Pancreas (tissue), 10 donors: ENCODE results near the gene MAGI1. TPM values are rescaled to one million over a fixed set of nuclear protein-coding genes. Genes with fewer than 3 reads are reported as not detected.

Experiments used
- ATAC-seq, 4 donors: fragments of 200-7000 bp; cut with Tn5 transposase; one replicate each; pipeline versions ENCODE4 v1.8.0 to v1.9.1; 2020; ENCODE audit warnings: mild to moderate bottlenecking in 4 of 4, moderate library complexity in 4 of 4
- DNase-seq, 6 donors: peaks; one replicate each; pipeline ENCODE4 v3.0.0-alpha.2; 2020
- FAIRE-seq: peaks from 2 replicates; lab custom pipeline; 2012; peaks lifted over from hg19 to GRCh38; lab: Jason Lieb, UNC
- H3K27ac ChIP-seq, 4 donors: fragments of 200-600 bp; sonication (generic); 1 replicate in 3 of 4; 2 replicates in 1 of 4; pipeline versions ENCODE4 v1.5.0 to v1.8.0; 2020
- H3K27me3 ChIP-seq, 4 donors: fragments of 200-600 bp; one replicate each; pipeline ENCODE4 v1.8.0; 2021
- H3K36me3 ChIP-seq, 3 donors: fragments of 200-600 bp; sonication (generic) in 1 of 3; one replicate each; pipeline versions ENCODE4 v1.5.0 to v1.8.0; 2020 to 2021
- H3K4me1 ChIP-seq, 3 donors: fragments of 200-600 bp; one replicate each; pipeline ENCODE4 v1.8.0; 2021
- H3K4me3 ChIP-seq, 4 donors: fragments of 200-600 bp; sonication (generic) in 2 of 4; one replicate each; pipeline versions ENCODE4 v1.5.0 to v1.8.0; 2020 to 2021
- H3K9me3 ChIP-seq, 4 donors: fragments of 200-600 bp; one replicate each; pipeline ENCODE4 v1.8.0; 2021
- CTCF ChIP-seq, 4 donors: fragments of 200-600 bp; sonication (generic) in 3 of 4; IDR thresholded peaks; one replicate each; pipeline versions ENCODE4 v1.5.0 to v1.8.0; 2021; ENCODE audit warnings: antibody characterized with exemption in 4 of 4
- whole genome bisulfite sequencing, 2 donors: extraction: QIAGEN DNeasy Blood & Tissue Kit; methylation state at CpG; one replicate each; pipeline ENCODE4 v1.1.7; 2013; 5-methylcytosine and 5-hydroxymethylcytosine counted together
- intact Hi-C, 3 donors: fragments of 100-400 bp; cut with DNase I; formaldehyde crosslinking; loops; one replicate each; pipeline versions ENCODE4 v1.11.1 to v1.14.2; 2022
- polyA plus RNA-seq, 2 donors: library from polyadenylated mRNA; stranded (reverse); fragments of 200-250 nt; gene quantifications; one replicate each; pipeline ENCODE4 v1.2.3, GENCODE V29; 2013
- total RNA-seq, 6 donors: library from RNA; stranded (reverse); fragmentation: NEBNext Ultra II Directional in 4 of 6; extraction: Animal tissue kit (Norgen Biotek cat#: 25700) in 4 of 6; gene quantifications; one replicate each; pipeline versions ENCODE4 v1.2.1 to v1.2.4, GENCODE V29; 2021 to 2023
- donor health status: healthy with polysubstance abuse.
- donor health status: DM: no; HTN: no; CAD: no; lungs with moderate emphysema.
- donor health status: DM: no; HTN: no; CAD: no.
- donor health status: control.
- donor health status: control.
- donor health status: Bipolar disorder and iron deficiency.
- donor health status: DM: yes; HTN: yes; CAD: no.
- donor health status: DM: no; HTN: no; CAD: no.
- donor health status: DM: no; HTN: no; CAD: no.
- donor health status: DM: yes; HTN: yes; CAD: no.

MAGI1 gene
- total and polyA plus RNA-seq, 8 donors = 19.7 to 45.1 (median 28.0) TPM

DNA sequence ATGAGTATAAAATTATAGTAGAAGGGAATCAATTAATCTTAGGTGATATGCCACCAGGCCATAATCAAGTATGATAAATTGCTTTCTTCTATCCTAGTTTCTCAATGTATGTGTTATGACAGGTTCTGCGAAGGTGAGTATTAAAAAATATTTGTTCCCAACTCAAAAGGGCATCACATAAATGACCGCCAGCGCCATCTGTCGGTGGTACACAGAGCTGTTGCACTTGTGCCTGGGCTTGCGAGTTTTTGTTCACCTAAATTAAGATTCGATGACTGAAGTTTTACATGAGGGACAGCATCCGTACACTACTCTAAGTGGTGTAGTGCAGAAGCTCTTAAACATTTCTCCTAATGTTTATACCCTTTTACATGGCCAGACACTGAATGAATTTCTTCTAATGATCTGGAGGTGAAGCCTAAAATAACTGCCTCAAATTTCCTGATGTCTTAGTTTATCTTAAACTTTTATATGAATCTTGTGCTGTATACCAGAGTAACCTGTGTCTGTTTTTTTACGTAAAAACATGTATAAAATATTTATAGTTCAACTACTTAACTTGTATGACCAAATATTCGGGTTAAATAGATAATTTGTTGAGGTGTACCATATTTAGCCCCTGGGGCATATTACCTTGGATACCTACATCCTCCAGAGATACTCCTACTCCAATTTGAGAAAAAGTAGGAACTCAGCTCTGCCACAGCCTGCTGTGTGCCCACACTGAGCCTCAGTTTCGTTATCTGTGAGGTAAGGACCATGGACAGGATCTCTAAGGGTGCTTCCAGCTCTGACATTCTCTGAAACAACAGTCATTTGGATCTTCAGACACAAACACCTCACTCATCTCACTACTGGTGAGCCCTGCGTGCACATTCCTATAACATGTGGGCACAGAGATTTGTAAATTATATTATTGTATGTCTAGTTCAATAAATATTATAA lies 365.6 kb downstream of the MAGI1 start:
- Histone ChIP-seq H3K27me3 (no peaks in the 10 kb centered on the region), H3K4me3 (no peak overlapping the region), H3K27ac (no peak overlapping the region), H3K4me1 (peaks cover 0 to 3% (median 0%) of the 10 kb centered on the region in 3 donors), H3K36me3 (no peaks in the 10 kb centered on the region), H3K9me3 (no peaks in the 10 kb centered on the region)
- intact Hi-C loops = no loop called here
- TF ChIP-seq CTCF (IDR thresholded peaks at IDR 0.05) = peak; percentile 44 to 57 (median 49)
- ATAC-seq = peak in 3 of 4 donors; percentile 59 to 64 (median 63)
- DNase-seq = peak in 4 of 6 donors; percentile 20 to 82 (median 46)
- FAIRE-seq = no peak
- whole genome bisulfite sequencing, 2 donors = 49 to 61% methylated on average over 11 of the region's 11 CpGs

GRCh38 chr3:65672061-65672460 lies 366.7 kb downstream of the MAGI1 start:
- no peak for TF ChIP-seq CTCF (IDR thresholded peaks at IDR 0.05)

DNA sequence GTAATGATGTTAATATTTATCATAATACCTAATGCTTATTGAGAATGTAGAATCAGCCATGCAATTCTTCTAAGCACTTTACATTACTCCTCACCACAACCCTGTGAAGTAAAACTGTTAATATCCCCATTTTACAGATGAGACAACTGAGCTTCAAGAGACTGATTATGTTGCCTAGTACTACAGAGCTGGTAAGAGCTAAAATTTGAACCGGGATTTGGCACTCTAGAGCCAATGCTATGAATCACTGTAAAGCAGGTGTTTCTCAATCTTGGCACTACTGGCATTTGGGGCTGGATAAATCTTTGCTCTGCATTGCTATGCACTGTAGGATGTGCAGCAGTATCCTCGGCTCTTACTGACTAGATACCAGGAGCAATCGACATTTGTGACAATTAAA lies 367.7 kb downstream of the MAGI1 start:
- FAIRE-seq = no peak
- peaks cover 0 to 3% (median 0%) of the 10 kb centered on the region in 3 donors for H3K4me1 ChIP-seq
- no peak for TF ChIP-seq CTCF (IDR thresholded peaks at IDR 0.05)
- no peaks in the 10 kb centered on the region for H3K27me3 ChIP-seq
- no peak for DNase-seq
- H3K9me3 ChIP-seq = no peaks in the 10 kb centered on the region
- ATAC-seq = no peak
- no peak overlapping the region for H3K27ac ChIP-seq
- intact Hi-C loops = no loop called here
- H3K4me3 ChIP-seq = no peak overlapping the region
- 70 to 79% methylated on average over 3 of the region's 3 CpGs for WGBS, 2 donors
- no peaks in the 10 kb centered on the region for H3K36me3 ChIP-seq

More at GRCh38 chr3:65672061-65672460, 366.7 kb downstream of the MAGI1 start:
- intact Hi-C loops = no loop called here
- no peak for ATAC-seq
- H3K36me3 ChIP-seq = no peaks in the 10 kb centered on the region
- H3K4me1 ChIP-seq = peaks cover 0 to 3% (median 0%) of the 10 kb centered on the region in 3 donors
- 73 to 79% methylated on average over 1 of the region's 1 CpG for WGBS, 2 donors
- no peak for FAIRE-seq
- no peaks in the 10 kb centered on the region for H3K27me3 ChIP-seq
- no peak overlapping the region for H3K27ac ChIP-seq
- DNase-seq = no peak
- H3K4me3 ChIP-seq = no peak overlapping the region
- H3K9me3 ChIP-seq = no peaks in the 10 kb centered on the region

GRCh38 chr3:65669163-65669875 lies 369.4 kb downstream of the MAGI1 start:
- H3K27me3 ChIP-seq = no peaks in the 10 kb centered on the region
- intact Hi-C loops = no loop called here
- FAIRE-seq (no peak), DNase-seq (no peak), ATAC-seq (peak in 1 of 4 donors; percentile 32)
- H3K4me1 ChIP-seq = no peaks in the 10 kb centered on the region
- 53 to 58% methylated on average over 5 of the region's 5 CpGs for WGBS, 2 donors
- no peak overlapping the region for H3K27ac ChIP-seq
- no peak overlapping the region for H3K4me3 ChIP-seq
- H3K36me3 ChIP-seq = no peaks in the 10 kb centered on the region
- TF ChIP-seq CTCF (IDR thresholded peaks at IDR 0.05) = no peak
- no peaks in the 10 kb centered on the region for H3K9me3 ChIP-seq
